Measurements from ENCODE around the gene CXXC4.

Gene CXXC4

DNA sequence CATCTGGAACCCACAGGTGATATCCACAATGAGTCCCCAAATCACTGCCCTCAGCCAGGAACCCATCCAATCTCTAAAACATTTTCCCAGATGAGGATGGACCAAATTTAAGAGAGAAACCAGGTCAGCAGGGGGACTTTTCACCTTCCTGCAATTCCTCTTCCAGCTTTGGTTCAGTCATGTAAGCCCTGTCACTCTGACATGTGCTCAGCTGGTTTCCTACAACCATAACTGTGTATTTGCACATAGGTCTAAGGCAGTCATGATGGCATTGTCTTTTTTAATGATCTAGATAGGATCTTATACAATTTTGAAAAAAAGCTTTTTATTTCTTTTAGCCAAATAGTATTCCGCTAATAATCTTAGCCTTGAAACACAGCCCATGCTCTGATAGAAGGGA lies 6.5 kb downstream of the CXXC4 start:
- DNase-seq, result no peak

DNA sequence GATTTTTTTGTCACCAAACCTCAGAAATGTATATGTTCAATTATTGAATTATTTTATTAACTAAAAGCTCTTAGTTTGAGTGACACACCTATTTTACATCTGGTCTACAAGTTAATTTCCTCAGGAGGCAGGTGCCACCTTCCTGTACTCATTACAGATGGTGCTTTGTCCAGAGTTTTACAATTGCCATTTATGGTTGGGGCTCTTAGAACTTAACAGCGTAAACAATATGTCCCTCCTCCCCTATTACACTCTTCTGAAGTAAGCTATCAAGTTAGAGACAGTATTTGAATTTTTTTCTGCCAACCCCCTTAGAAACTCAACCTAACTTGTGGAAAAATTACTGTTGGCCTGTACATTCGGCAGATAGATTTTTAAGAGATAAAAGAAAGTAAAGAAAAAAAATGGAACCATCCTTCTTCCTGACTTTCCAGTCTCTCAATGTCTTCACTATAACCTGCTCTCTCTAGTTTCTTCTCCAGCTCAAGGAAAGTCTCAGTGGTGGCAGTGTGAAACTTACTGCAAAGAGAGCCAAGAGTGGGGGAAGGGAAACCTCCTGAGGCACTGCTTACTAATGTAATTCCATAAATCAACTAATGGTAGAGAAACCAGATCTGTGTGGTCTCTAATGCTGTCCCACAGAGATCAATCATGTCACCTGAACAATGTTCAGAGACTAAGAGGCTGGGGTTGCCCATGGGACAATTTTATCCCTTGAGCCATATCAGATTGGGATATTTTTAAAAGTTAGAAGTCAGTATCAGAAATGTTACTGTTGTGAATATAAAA lies 7.8 kb downstream of the CXXC4 start:
- no peak for DNase-seq

DNA sequence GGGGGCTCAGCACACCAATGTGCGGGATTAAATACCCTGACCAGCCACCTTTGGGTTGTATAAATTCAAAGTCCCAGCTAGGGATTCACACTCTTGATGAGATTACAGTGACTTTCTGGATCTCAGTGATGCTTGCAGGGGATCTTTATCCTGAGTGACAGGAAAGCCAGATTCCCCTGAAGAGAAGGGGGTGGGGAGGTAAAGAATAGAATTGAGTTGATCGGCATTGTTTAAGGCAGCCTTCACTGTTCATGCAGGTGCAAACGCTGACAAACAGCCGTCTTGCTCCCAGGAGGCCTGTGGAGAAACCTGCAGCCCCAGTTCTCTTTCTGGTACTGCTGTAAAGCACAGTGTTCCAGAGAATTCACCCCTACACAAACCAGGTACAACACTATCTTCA lies 19.0 kb downstream of the CXXC4 start:
- no peak for DNase-seq

DNA sequence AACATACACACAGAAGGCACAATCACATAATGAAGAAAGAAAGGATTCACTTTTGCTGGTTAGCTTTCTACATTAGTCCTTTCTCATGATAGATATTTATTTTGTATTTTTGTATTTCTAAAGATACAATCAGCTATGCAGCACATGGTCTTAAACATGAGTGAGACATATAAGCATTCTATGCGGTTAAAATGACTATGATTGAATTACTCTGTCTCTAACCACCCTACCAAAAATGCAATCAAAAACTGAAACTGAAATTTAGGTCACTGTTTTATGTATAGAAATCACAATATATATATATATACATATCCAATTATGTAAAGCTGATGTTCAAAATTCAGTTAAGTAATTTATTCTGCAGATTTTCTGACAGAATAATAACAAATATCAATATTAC lies 21.9 kb downstream of the CXXC4 start:
- no peak for DNase-seq

DNA sequence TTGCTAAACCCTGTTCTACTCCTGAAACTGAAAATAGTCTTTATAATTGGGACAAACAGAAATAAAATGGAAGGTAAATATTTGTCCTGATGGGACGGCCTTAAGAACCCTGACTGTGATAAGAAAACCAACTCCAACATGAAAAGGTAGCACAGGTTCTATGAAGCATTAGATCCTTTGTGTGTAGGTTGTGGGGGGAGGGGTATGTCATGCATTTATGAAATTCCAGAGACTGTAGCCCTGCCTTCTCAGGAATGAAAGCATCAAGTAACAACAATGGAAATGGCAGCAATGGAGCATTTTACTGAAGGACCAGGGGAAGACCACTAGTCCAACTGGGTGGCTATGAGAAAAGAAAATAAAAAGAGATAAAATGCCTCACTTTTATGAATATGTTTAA lies 23.9 kb downstream of the CXXC4 start:
- DNase-seq, result no peak

DNA sequence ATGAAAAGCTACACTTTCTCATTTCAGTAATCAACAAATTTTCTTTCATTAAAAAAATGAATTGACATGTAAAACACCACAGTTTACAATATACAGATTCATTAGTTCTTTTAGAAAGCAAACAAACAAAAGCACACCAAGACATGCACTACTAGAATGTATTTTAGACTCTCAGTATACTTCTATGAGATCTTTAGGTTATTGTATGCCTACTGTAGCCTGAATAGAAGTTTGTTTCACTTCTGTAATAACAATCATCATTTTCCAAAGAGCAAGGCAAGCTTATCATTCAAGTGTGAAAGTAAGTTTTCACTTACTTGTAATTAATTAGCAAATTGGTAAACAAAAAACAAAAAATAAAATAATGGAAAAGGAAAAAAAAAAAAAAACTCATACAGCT lies 24.9 kb downstream of the CXXC4 start:
- no peak for DNase-seq

DNA sequence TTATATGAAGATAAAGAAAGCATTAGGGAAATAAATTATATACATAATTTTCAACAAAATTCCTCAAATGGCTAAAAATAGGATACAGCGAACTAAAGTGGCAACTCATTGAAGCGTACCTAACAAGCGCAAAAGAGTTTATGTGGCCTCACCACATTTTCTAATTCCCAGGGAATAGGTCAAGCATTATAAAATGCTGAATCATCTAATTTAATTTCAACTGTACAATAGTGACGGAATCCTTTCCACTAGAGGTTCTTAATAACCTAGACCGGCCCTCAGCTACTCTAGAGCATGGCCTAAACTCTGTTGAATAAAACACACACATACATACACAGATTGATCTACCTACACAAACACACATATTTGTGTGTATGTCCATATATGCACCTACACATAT lies 29.1 kb downstream of the CXXC4 start:
- DNase-seq, result no peak

DNA sequence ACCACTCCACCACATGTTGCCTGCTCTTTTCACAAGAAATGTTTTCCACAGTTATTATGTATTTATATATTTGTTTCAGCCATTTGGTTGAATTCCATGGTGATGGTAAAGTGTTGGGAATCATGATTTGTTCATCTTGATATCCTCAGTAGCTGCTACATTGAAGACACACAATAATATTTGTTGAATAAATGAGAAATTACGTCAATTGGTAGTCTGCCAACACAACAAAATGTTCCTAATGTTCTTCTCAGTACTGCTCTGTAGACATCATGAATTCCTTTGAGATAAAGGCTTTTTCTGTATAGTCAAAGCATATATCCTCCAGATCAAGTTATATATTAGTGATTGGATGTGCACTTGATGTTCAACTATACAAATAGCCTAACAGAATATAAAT lies 29.5 kb downstream of the CXXC4 start:
- DNase-seq, result no peak

DNA sequence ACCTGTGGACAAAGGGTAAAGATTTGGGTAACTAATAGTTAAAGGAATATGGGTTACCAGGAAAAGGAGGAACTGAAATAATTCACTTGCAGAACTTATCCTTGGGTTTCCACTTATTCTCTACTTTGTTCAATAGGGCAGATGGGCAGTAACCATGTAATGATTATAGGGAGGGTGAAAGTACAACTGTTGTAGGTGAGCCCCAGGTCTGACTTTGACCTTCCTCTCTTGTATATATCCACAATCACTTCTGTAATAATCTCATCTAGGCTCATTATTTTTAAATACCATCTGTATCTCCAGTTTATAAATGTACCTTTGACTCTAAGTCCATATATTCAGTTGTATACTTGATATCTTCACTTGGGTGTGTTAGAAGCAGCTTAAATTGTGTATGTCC lies 32.1 kb downstream of the CXXC4 start:
- DNase-seq, result no peak

DNA sequence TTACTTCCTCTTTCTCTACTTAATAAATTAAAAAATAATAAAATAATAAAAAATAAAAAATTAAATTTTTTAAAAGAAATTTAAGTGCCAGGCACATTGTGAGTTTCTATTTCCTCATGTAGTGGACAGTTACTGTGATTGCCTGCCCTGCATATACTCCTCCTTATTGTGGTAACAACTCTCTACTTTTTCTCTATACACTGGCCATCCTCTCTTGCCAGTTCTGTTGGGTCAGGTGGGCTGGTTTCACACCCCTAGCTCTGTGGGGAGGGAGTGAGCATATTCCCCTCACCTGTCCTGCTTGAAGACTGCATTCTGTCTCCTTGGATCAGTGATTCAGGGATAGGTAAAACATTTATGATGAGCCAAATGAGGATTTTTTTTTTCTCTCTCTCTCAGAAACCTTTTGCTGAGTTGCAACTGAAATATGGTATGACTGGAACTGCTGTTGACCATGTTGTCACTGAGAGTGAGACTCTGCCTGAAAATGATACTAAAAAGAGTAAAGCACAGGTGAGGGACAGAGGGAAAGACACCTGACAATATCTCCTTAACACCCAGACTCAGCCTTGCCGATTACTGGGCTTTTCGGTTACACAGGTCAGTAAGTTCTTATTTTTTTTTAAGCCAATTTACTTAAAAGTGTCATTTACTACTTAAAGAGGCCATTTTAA lies 37.2 kb downstream of the CXXC4 start:
- no peak for DNase-seq

DNA sequence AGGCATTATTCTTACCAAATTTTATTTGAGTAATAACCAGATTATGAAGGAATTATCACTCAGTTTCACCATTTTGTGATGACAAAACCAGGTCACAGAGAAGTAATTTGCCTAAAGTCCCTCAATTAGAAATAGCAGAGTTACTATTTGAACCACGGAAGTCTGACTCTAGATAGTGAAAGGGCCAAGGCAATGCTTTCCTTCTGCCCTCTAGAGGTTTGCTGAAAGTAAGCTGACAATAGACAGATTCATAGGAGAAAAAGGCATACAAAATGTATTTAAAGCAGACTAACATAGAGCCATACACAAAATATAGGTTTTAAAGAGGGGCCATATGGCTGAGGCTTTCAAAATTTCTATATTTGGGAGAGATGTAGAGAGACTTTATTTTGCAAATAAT lies 43.1 kb downstream of the CXXC4 start:
- no peak for DNase-seq

DNA sequence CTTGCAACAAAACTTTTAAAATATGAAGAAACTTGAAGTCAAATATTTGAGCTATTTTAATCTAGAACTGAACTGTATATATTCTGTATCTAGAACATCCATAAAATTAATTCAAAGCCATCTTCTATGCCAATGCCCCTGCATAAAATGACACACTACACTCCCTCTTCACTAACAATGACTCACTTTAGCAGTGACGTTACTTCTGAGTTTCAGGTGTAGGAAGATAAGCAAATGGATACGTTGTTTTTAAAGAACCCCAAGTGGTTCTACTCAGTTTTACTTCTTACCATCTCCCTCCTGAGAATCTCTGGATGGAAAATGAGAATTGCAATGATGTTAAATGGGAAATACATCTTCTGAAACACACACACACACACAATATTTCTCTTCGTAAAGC lies 45.2 kb downstream of the CXXC4 start:
- no peak for DNase-seq

DNA sequence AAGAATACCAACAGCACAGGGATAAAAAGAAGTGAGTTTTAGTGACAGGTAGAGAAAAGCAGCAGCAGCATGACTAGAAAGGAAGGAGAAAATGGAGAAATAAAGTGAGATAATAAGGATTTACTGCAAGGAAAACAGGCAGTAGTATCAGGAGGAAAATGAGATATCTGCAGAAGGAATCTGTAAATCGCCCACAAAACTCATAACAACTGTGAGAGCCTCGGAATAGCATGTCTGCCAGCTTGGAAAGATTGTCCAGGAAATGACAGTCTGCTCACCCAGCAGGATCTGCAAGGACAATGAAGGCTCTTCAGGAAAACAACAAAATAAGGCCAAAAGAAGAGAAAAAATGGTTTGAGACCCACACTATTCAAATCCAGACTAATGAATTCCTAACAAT lies 47.4 kb downstream of the CXXC4 start:
- DNase-seq, result no peak

DNA sequence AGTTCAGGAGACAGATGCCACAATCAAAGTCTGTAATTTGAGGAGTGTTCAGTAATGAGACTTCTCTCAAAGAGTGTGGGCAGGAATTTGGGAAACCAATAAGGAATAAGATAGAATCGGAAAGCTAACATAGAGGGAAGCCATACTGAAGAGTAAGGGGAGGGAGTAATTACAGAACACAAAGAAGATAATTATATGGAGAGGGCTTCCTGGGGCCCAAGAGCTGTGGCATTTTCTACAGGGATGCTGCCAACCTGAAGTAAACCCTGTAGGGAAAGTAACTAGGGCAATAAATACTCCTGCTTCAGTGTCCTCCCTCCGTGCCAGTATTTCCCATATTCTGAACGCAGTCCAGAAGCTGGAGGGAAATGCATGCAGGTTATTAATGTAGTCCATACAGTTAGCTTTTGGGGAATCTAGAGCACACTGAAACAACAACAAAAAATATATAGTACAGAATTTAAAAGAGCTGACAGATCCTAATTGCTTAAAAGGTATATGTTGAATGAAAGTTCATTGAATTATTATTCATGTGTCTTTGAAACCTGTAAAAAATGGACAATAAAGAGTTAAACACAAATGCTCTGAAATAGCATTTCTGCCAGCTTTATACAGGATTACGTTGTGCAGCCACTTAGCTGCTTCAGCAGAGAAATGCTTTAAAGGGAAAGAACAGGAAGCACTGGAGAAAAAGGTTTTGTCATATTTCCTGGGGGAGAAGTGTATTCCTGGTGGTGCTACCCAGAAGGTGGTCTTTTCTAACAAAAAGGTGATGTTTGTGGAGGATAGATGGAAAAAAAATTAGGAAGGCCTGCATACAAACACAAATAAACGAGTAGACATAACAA lies 48.0 kb downstream of the CXXC4 start:
- no peak for DNase-seq

DNA sequence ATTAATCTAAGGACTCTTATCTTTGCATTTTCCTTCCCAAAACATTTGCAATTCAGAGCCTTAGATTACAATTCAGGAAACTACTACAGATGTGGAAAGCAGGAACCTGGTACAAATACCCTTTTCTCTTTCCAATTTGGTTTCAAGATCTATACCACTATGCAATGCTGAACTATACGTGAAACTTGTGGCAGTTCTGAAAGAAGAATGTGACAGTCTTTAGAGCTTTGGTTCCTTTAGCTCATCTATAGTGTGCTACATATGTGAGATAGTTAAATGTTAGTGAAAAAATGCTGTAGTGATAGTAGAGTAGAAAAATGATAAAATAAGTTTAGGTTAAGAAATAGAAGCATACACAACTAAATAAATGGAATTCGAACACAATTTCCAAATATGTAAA lies 50.0 kb downstream of the CXXC4 start:
- no peak for DNase-seq

DNA sequence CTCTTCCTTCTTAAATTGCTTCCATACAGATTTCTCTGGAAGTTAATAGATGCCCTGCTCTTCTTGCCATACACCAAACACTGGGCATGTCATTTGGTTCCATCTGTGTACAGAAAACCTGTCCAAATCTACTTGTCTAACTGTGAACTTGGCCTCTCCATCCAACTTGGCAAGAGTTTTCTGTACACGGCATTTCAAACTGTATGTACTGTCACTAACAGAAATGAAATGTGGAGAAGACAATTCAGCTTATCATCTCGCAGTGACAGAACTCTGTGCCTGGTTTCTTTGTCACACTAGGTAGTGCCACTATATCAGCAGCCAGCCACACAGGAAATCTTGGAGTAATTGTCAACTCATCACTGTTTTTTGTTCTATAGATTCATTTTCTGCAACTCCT lies 58.2 kb downstream of the CXXC4 start:
- DNase-seq, result no peak

DNA sequence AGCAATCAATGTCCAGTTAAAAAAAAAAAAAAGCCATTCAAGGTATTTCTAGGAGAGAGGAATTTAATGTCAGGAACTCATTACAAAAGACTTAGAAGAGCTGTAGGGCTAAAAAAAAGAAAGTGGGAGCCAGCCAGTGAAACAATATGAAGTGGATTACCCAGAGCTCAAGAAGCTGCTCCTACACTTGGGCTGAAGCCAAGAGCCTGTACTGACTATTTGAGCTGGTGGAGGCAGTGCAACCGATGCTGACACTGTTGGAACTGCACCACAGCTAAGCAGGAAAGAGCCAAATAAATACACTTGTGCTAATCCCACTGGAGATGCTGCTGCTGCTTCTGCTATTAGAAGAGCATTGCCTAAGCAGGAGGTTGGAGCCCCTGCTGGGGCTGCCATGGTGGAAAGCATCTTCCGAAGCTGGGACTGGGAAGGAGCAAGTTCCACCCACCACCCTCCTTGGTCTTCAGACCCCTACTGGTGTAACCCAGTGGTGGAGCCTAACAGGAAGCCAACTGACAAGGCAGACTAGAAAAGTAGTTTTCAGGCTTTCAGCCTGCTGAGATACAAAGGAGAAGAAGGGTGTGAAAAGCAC lies 65.4 kb downstream of the CXXC4 start:
- DNase-seq, result no peak

DNA sequence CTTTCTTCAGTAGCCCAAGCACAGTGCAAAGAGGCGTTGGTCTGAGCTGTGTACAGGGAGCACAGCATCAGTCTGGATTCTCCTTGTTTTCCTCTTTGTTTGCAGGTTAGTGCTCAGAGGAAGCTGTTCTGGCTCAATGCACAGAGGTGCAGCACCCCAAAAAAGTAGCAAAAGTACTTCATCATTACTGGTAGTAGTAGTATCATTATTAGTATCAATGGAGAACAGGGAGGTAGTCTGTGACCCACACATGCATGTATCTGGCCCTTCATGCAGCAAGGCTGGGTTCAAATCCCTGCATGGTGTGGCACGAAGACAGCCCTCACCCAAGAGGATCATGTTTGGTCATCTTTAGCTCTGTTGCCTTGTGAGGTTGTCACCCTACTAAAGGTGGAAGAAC lies 68.7 kb downstream of the CXXC4 start:
- no peak for DNase-seq

DNA sequence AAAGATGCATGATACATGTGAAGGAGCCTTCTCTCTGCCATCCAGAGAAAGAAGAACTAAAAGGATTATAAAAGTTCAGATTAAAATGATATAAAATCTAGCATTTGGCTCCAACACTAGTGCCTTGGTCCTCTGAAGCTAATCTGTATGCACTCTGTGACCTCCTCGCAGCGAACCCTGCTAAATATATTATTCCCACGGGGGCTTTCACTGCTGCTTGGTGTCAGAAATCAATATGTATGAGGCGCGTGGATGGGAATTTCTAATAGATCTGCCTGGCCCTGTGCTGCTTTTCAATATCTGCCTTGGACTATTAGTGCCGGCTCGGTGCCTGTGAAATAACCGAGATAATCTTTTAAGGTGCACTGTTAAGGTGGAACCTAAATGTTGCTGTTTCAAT lies 69.7 kb downstream of the CXXC4 start:
- DNase-seq, result peak; percentile 13

DNA sequence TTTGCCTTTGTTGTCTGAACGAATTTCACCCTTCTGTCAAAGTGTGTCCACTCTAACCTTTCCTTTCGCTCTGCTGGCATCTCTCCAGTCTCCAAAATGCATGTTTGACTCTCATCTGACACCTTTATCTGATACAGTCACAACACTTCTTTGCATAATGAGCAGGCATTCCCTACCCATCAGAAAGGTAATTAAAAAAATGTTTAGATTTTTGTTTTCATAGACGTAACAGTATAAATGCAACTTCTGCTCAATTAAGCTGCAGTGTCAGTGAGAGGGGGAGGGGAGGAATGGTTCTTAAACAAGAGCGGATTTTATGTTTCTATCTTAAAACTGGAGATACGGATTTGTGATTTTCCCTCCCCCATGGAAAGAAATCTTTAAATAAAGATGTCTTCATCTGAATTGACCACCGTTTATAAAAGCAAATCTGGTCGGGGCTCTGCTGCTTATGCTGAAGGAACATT lies 70.2 kb downstream of the CXXC4 start:
- peak; percentile 12 for DNase-seq

DNA sequence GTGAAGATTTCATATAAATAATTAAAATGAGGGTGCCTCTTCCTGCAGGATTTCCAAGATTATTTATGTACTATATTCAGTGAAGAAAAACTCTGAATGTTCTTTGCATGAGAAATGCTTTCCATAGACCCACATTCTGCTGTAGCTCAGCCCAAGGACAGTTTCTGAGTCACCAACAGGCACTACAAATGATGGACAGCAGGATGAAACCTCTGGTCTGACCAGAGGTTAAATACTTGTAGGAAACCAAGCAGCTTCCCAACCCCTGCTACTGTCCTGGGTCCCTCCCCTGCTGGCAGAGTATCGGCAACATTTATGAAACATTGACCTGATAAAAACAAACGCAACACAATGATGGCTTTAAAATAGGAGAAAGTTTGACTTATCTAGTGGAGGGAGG lies 73.1 kb downstream of the CXXC4 start:
- DNase-seq, result no peak

DNA sequence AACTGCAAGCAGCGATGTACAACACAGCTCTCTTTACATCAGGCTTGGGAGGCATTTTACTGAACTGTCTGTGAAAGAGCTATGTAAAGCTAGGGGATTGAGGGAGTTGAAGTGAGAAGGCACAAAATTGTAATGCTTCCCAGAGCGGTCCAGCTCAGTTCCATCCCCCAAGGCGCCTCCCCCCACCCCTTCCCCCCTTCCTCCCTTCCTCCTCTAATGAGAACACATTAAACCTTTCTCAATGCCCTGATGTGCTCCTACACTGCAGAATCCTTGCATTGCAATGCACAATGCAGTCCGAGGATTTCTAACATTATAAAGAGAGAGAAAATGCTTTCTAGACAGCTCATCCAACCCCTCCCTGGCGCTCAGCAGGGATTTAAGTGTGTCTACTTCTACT lies 73.9 kb downstream of the CXXC4 start:
- no peak for DNase-seq
